GM18868 (cell line): ENCODE data around the gene TRAIP.
"Not testable (repeated sequence)": the region's sequence is repeated elsewhere in the genome, so short reads cannot be mapped to it uniquely, and the experiment has no call there.

Experiments used
- ATAC-seq: cut with Tn5 transposase; IDR thresholded peaks from one replicate; pipeline ENCODE4 v1.9.1; 2021; ENCODE audit warnings: mild to moderate bottlenecking, moderate library complexity; ENCODE audit not compliant: unreplicated experiment

The TRAIP gene

DNA sequence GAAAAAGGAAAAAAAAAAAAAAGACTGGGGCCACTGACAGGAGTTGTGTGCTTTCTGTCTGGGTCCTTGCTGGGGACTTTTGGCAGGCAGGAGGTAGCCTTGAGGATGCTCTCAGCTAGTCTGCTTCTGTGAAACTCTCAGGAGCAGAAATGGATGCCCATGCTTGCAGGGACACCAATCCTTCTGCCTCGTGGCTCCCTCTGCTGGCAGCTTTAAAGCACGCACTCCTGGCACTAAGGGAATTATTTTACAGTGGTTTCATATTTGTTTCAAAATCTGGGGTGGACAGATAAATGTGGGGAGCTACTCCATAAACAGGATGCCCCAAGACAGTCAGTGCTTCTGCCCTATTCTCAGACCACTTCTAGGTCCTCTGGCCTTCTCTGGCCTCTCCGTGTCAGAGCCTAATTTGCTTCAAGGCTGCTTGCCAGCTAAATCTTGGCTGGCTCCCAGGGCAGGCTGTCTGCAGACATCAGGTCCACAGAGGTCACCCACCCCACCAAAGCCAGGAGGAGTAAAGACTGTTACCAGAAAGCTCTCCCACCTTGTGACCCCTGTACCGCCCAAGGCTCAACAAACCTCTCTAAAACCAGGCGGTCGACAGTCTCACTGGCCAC lies 17.1 kb downstream of the TRAIP start:
- no peak for ATAC-seq

- ATAC-seq: no peak
Measured at GRCh38 chr3:49831341-49831740, 25.0 kb downstream of the TRAIP start.

GRCh38 chr3:49826016-49826415 lies 30.3 kb downstream of the TRAIP start:
- ATAC-seq: no peak

DNA sequence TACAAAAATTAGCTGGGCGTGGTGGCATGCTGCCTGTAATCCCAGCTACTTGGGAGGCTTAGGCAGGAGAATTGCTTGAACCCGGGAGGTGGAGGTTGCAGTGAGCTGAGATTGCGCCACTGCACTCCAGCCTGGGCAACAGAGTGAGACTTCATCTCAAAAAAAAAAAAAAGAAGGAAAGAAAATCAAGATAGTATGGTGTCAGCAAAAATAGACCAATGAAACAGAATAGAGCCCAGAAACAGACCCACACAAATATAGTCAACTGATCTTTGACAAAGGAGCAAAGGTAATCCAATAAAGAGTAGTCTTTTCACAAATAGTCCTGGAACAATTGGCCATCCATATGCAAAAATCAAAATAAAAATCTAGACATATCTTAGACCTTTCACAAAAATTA lies 33.2 kb downstream of the TRAIP start:
- not testable (repeated sequence) for ATAC-seq

- ATAC-seq: no peak
Measured at GRCh38 chr3:49813497-49814174, 42.7 kb downstream of the TRAIP start, which contains the start of gene UBA7. TSS of gene UBA7 (minus strand) at chr3:49813953. CDS start at chr3:49813787, 166 bp downstream.

GRCh38 chr3:49812916-49813496 lies 43.4 kb downstream of the TRAIP start:
- ATAC-seq: no peak

GRCh38 chr3:49807431-49808114 lies 48.8 kb downstream of the TRAIP start:
- ATAC-seq: no peak

- ATAC-seq: no peak
Measured at GRCh38 chr3:49806850-49807249, 49.5 kb downstream of the TRAIP start.

DNA sequence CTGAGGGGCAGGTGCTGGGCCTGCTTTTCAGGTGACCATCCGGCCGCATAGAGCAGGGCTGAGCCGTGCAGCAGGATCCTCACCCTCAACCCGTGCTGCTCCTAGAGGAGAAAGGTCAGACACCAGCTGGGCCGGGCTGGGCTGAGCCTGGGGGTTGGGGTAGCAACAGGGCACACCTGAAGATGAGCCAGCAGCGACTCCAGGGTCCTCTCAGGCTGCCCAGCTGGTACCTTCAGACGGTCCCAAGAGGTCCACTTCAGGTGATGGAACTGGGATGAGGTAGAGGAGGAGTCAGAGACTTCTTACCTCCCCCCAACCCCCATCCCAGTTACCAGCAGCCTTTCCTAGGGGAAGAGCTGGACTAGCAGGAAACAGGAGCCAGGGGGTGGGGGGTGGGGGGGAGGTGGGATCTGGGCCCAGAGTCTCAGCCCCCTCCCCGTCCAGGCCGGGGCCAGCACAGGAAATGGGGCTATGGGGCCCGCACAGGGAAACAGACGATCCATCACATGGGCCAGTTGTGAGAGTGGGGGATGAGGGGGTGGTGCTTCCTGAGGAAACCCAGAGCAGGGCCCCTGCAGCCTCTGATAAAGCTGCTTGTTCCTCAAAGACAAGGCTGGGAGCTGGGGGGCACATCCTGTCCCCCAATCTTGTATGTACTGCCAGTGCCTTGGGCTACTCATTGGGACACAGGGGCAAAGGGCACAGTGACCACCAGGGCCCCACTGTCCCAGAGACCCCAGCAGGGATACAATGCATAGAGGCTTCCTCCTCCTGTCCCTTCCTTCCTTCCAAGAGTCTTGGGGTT lies 50.3 kb downstream of the TRAIP start:
- ATAC-seq: no peak

GRCh38 chr3:49805367-49805782 lies 51.0 kb downstream of the TRAIP start:
- ATAC-seq: no peak

GRCh38 chr3:49804141-49805041 lies 52.0 kb downstream of the TRAIP start:
- ATAC-seq: no peak

DNA sequence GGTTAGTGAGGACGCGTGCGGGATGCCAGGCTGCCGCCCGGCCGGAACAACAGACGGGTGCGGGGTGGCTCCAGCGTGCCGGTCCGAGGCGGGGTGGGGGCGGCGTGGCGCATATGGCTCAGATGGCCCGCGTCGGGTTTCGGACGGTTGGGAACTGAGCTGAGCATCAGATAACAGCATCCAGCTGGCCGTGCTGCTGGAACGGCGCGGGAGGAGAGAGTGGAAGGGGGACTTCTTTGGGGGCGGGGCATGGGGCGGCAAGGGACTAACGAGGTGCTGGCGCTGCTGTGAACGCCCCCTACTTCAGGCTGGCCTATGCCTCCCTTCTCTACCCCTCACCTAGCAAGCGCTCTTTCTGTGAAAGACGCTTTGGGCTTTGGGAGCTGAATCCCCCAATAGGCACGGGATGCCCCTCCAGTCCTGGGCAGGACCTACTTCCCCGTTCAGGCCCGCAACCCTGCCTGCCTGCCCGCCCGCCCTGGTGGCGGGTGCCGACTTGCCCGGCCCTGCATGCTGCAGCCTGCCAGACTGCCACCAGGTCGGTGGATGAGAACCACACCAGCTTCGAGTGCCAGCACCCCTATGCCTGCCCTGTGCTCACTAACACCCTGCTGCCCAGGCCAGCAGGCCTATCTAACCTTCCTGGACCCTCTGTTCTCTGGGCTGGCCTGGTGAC lies 52.8 kb downstream of the TRAIP start:
- ATAC-seq: peak; percentile 2

GRCh38 chr3:49802719-49803464 lies 53.5 kb downstream of the TRAIP start, which contains the start of gene INKA1:
TSS of gene INKA1 (plus strand) at chr3:49803261. CDS start at chr3:49803393, 132 bp downstream.
- ATAC-seq: peak; percentile 58

DNA sequence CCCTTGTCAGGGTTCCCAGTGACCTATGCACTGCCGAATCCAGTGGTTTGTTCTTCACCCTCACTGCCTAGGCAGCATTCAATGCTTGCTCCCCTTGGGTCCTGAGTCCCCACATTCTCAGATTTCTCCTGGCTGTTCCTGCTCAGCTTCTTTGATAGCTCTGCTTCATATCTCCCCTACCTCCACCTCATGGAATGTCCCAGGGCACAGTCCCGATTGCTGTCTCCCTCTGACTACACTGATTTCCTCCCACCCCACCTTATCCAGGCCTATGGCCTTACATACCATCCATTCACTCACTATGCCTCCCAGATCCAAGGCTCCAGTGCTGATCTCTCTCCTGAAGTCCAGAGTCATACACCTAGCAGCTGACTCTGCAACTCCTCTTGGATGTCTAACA lies 55.2 kb downstream of the TRAIP start:
- no peak for ATAC-seq

- ATAC-seq: no peak
Measured at GRCh38 chr3:49799761-49800160, 56.6 kb downstream of the TRAIP start, which contains the start of gene CDHR4. TSS of gene CDHR4 (minus strand) at chr3:49799873. CDS start at chr3:49799812, 61 bp downstream.

GRCh38 chr3:49799105-49799504 lies 57.3 kb downstream of the TRAIP start:
- no peak for ATAC-seq

DNA sequence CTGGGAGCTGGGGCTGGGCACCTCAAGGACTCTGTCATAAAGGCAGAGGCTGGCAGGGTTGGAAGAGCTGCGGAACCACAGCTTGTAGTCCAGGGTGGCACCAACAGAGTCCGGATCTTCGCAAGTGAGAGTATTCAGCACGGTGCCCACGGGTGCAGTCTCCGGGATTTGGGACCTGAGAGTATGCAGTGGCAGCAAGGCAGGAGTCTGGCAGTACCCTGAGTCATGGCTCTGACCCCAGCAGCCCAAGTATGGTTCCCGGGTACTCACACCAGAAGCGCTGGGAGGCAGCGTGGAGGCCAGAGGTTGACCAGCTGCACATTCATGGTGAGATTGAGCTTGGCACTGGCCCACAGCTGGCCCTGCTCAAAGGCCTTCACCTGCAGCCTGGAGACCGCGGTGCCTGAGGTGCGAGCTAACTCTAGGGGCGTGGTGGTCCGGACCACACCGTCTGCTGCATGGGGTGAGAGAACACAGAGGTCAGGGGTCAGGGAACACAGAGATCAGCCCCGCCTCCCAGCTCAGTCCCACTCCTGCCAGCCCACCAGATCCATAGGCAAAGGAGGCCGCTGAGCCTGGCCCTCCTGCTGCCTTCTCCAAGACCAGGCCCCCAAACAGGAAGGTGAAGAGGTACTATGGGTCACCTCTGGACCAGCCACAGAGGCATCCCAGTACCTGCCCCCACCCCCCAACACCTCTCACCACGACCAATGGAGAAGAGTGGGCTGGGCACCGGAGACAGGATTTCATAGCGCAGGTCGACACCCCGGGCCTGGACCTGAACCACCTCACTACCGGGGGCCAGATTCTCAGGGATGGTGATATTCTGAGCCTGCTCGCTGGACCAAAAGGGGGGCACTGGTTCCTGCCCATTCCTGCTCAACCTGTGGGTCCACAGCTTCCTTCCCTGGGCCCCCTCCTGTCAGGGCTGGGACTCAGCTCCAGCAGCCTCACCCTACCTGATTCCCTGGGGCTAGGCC lies 61.1 kb downstream of the TRAIP start:
- no peak for ATAC-seq
